Measurements from ENCODE around the gene SPG7. TPM values are rescaled to one million over a fixed set of nuclear protein-coding genes. Genes with fewer than 3 reads are reported as not detected.

Gene SPG7
- total and polyA plus RNA-seq, 2 of the 4 experiments (the other 2 are of a cell fraction): 94.6 to 96.8 TPM

GRCh38 chr16:89530401-89531381, 22.5 kb downstream of the SPG7 start (continued):
- TF ChIP-seq, protein P1, sequence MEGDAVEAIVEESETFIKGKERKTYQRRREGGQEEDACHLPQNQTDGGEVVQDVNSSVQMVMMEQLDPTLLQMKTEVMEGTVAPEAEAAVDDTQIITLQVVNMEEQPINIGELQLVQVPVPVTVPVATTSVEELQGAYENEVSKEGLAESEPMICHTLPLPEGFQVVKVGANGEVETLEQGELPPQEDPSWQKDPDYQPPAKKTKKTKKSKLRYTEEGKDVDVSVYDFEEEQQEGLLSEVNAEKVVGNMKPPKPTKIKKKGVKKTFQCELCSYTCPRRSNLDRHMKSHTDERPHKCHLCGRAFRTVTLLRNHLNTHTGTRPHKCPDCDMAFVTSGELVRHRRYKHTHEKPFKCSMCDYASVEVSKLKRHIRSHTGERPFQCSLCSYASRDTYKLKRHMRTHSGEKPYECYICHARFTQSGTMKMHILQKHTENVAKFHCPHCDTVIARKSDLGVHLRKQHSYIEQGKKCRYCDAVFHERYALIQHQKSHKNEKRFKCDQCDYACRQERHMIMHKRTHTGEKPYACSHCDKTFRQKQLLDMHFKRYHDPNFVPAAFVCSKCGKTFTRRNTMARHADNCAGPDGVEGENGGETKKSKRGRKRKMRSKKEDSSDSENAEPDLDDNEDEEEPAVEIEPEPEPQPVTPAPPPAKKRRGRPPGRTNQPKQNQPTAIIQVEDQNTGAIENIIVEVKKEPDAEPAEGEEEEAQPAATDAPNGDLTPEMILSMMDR (conservative IDR thresholded peaks at IDR 0.05; ENCODE audit: low read depth, low read length): no peak

Data from IMR-90 (cell line).